Activated T-cell treated with anti-CD3 and anti-CD28 coated beads, Interleukin-2, amount 50 U/mL, for 72 hours (primary cell): ENCODE data around the gene TNS3. TPM values are rescaled to one million over a fixed set of nuclear protein-coding genes. Genes with fewer than 3 reads are reported as not detected.

Source experiments
- ATAC-seq, 2 donors: fragments of 150-1000 bp; cut with Tn5 transposase; replicated peaks in 1 of 2; 2 replicates each; pipeline ENCODE4 v1.10.0; 2021; ENCODE audit warnings: moderate library complexity in 2 of 2, mild to moderate bottlenecking in 1 of 2
- DNase-seq, 2 donors: peaks; one replicate each; pipeline ENCODE4 v3.0.0; 2021 to 2022; ENCODE audit warnings: mixed read lengths in 1 of 2
- H3K27ac Mint-ChIP-seq: one replicate; pipeline ENCODE4 v1.8.0; 2022; ENCODE audit warnings: mild to moderate bottlenecking, moderate library complexity, mixed read lengths
- H3K27me3 Mint-ChIP-seq: one replicate; pipeline ENCODE4 v1.8.0; 2022; ENCODE audit warnings: low read depth, mixed read lengths
- H3K36me3 Mint-ChIP-seq, 2 donors: one replicate each; pipeline ENCODE4 v1.8.0; 2022; ENCODE audit warnings: mixed read lengths in 2 of 2, mild to moderate bottlenecking in 1 of 2; ENCODE audit not compliant: insufficient read depth in 2 of 2
- H3K4me1 Mint-ChIP-seq: one replicate; pipeline ENCODE4 v1.8.0; 2022; ENCODE audit warnings: low read depth, mixed read lengths
- H3K4me3 Mint-ChIP-seq, 2 donors: one replicate each; pipeline ENCODE4 v1.8.0; 2022; ENCODE audit warnings: mild to moderate bottlenecking in 2 of 2, mixed read lengths in 2 of 2, moderate library complexity in 2 of 2
- H3K9me3 Mint-ChIP-seq, 2 donors: one replicate each; pipeline ENCODE4 v1.8.0; 2022; ENCODE audit warnings: mixed read lengths in 2 of 2
- total RNA-seq, 2 donors: library from RNA; stranded (reverse); gene quantifications; one replicate each; pipeline ENCODE4 v1.2.3, GENCODE V29; 2022

The TNS3 gene
- total RNA-seq, 2 donors from 2014 or later, result 0.29 to 1.2 TPM

- DNase-seq, result no peak
- Mint-ChIP-seq H3K27ac (no peak overlapping the region), H3K36me3 (no peaks in the 10 kb centered on the region), H3K27me3 (no peaks in the 10 kb centered on the region), H3K9me3 (no peaks in the 10 kb centered on the region), H3K4me3 (no peak overlapping the region), H3K4me1 (no peaks in the 10 kb centered on the region)
- ATAC-seq, result no peak
These were observed 71.1 kb downstream of the TNS3 start for GRCh38 chr7:47510786-47511185.

GRCh38 chr7:47510192-47510591 lies 71.7 kb downstream of the TNS3 start:
- Mint-ChIP-seq H3K27me3 (no peaks in the 10 kb centered on the region), H3K4me1 (no peaks in the 10 kb centered on the region), H3K27ac (no peak overlapping the region), H3K36me3 (no peaks in the 10 kb centered on the region), H3K4me3 (no peak overlapping the region), H3K9me3 (no peaks in the 10 kb centered on the region)
- ATAC-seq, result no peak
- DNase-seq, result no peak

- DNase-seq (no peak), ATAC-seq (no peak)
- Mint-ChIP-seq H3K27ac (no peak overlapping the region), H3K27me3 (no peaks in the 10 kb centered on the region), H3K36me3 (no peaks in the 10 kb centered on the region), H3K4me1 (no peaks in the 10 kb centered on the region), H3K9me3 (no peaks in the 10 kb centered on the region), H3K4me3 (no peak overlapping the region)
These were observed 72.3 kb downstream of the TNS3 start for GRCh38 chr7:47509571-47509970.

- no peak overlapping the region for H3K4me3 Mint-ChIP-seq
- H3K27me3 Mint-ChIP-seq, result no peaks in the 10 kb centered on the region
- no peaks in the 10 kb centered on the region for H3K4me1 Mint-ChIP-seq
These were observed 73.2 kb downstream of the TNS3 start for GRCh38 chr7:47508389-47509380.

GRCh38 chr7:47507522-47507921 lies 74.4 kb downstream of the TNS3 start:
- no peak overlapping the region for H3K27ac Mint-ChIP-seq
- no peak for ATAC-seq
- no peaks in the 10 kb centered on the region for H3K4me1 Mint-ChIP-seq

More at GRCh38 chr7:47508389-47509380, 73.2 kb downstream of the TNS3 start:
- no peak overlapping the region for H3K27ac Mint-ChIP-seq
- DNase-seq (no peak), ATAC-seq (no peak)
- no peaks in the 10 kb centered on the region for H3K36me3 Mint-ChIP-seq
- H3K9me3 Mint-ChIP-seq, result no peaks in the 10 kb centered on the region

GRCh38 chr7:47506382-47507339 lies 75.2 kb downstream of the TNS3 start:
- no peaks in the 10 kb centered on the region for H3K4me1 Mint-ChIP-seq
- ATAC-seq, result no peak
- H3K27me3 Mint-ChIP-seq, result no peaks in the 10 kb centered on the region
- H3K36me3 Mint-ChIP-seq, result no peaks in the 10 kb centered on the region
- H3K9me3 Mint-ChIP-seq, result no peaks in the 10 kb centered on the region
- no peak overlapping the region for H3K27ac Mint-ChIP-seq
- no peak overlapping the region for H3K4me3 Mint-ChIP-seq
- no peak for DNase-seq

More at GRCh38 chr7:47507522-47507921, 74.4 kb downstream of the TNS3 start:
- no peaks in the 10 kb centered on the region for H3K9me3 Mint-ChIP-seq
- no peaks in the 10 kb centered on the region for H3K27me3 Mint-ChIP-seq
- no peak overlapping the region for H3K4me3 Mint-ChIP-seq
- no peak for DNase-seq
- no peaks in the 10 kb centered on the region for H3K36me3 Mint-ChIP-seq

- no peaks in the 10 kb centered on the region for H3K36me3 Mint-ChIP-seq
- ATAC-seq (no peak), DNase-seq (no peak)
- H3K27ac Mint-ChIP-seq, result no peak overlapping the region
- H3K9me3 Mint-ChIP-seq, result no peaks in the 10 kb centered on the region
- no peaks in the 10 kb centered on the region for H3K27me3 Mint-ChIP-seq
- no peak overlapping the region for H3K4me3 Mint-ChIP-seq
- no peaks in the 10 kb centered on the region for H3K4me1 Mint-ChIP-seq
These were observed 76.5 kb downstream of the TNS3 start for GRCh38 chr7:47505312-47506007.

GRCh38 chr7:47504551-47505311 lies 77.2 kb downstream of the TNS3 start:
- no peaks in the 10 kb centered on the region for H3K9me3 Mint-ChIP-seq
- ATAC-seq (no peak), DNase-seq (no peak)
- H3K4me3 Mint-ChIP-seq, result no peak overlapping the region
- H3K36me3 Mint-ChIP-seq, result no peaks in the 10 kb centered on the region
- H3K27ac Mint-ChIP-seq, result no peak overlapping the region
- H3K4me1 Mint-ChIP-seq, result no peaks in the 10 kb centered on the region
- H3K27me3 Mint-ChIP-seq, result no peaks in the 10 kb centered on the region

GRCh38 chr7:47503281-47503680 lies 78.6 kb downstream of the TNS3 start:
- ATAC-seq, result no peak
- Mint-ChIP-seq H3K27me3 (peaks cover 5% of the 10 kb centered on the region), H3K4me1 (no peaks in the 10 kb centered on the region), H3K27ac (no peak overlapping the region), H3K36me3 (no peaks in the 10 kb centered on the region), H3K4me3 (no peak overlapping the region), H3K9me3 (no peaks in the 10 kb centered on the region)
- no peak for DNase-seq

GRCh38 chr7:47502240-47502877 lies 79.6 kb downstream of the TNS3 start:
- no peak for ATAC-seq
- no peak for DNase-seq
- H3K27ac Mint-ChIP-seq, result no peak overlapping the region
- H3K36me3 Mint-ChIP-seq, result no peaks in the 10 kb centered on the region
- peaks cover 11% of the 10 kb centered on the region for H3K27me3 Mint-ChIP-seq
- H3K9me3 Mint-ChIP-seq, result no peaks in the 10 kb centered on the region
- peaks cover 5% of the 10 kb centered on the region for H3K4me1 Mint-ChIP-seq
- H3K4me3 Mint-ChIP-seq, result no peak overlapping the region

GRCh38 chr7:47501406-47501805 lies 80.5 kb downstream of the TNS3 start:
- ATAC-seq, result no peak
- H3K36me3 Mint-ChIP-seq, result no peaks in the 10 kb centered on the region

GRCh38 chr7:47500103-47500563 lies 81.8 kb downstream of the TNS3 start:
- Mint-ChIP-seq H3K27ac (no peak overlapping the region), H3K36me3 (no peaks in the 10 kb centered on the region), H3K4me3 (no peak overlapping the region), H3K4me1 (peaks cover 19% of the 10 kb centered on the region), H3K9me3 (no peaks in the 10 kb centered on the region), H3K27me3 (peaks cover 22% of the 10 kb centered on the region)
- DNase-seq, result no peak
- no peak for ATAC-seq

More at GRCh38 chr7:47501406-47501805, 80.5 kb downstream of the TNS3 start:
- Mint-ChIP-seq H3K27ac (no peak overlapping the region), H3K4me3 (no peak overlapping the region), H3K27me3 (peaks cover 11% of the 10 kb centered on the region), H3K4me1 (peaks cover 9% of the 10 kb centered on the region), H3K9me3 (no peaks in the 10 kb centered on the region)
- no peak for DNase-seq
